GM12892 (cell line): ENCODE results near the gene CDH13.

Experiments used
- POLR2AphosphoS5 ChIP-seq: IDR thresholded peaks from 2 replicates; pipeline ENCODE4 v1.6.1; 2011; ENCODE audit warnings: low read depth, low read length, control low read depth
- TAF1 ChIP-seq: IDR thresholded peaks from 2 replicates; pipeline ENCODE4 v1.6.1; 2011; ENCODE audit warnings: low read depth, mild to moderate bottlenecking, control low read depth, low read length, borderline replicate concordance

GRCh38 chr16:82634955-82635610 lies 8.3 kb downstream of the CDH13 start:
- TF ChIP-seq POLR2AphosphoS5 (no peak), TAF1 (no peak)
